K562 (cell line): Measurements from ENCODE around the gene PIK3CD. TPM values are rescaled to one million over a fixed set of nuclear protein-coding genes. Genes with fewer than 3 reads are reported as not detected.

Experiments used
- CCAR2 ChIP-seq: fragments of 200-400 bp; formaldehyde crosslinking; IDR thresholded peaks from 2 replicates; pipeline ENCODE4 v1.6.1; 2017; ENCODE audit warnings: mild to moderate bottlenecking, low read depth, low read length
- CHD1 ChIP-seq: fragments of 200-600 bp; sonication (generic); IDR thresholded peaks from one replicate; pipeline ENCODE4 v1.6.1; 2012; ENCODE audit warnings: mild to moderate bottlenecking, moderate library complexity, low read length, inconsistent platforms
- CTBP1 ChIP-seq: fragments of 450-650 bp; IDR thresholded peaks from 2 replicates; pipeline ENCODE4 v1.6.1; 2016; ENCODE audit warnings: borderline replicate concordance
- EWSR1 ChIP-seq: fragments of 450-650 bp; IDR thresholded peaks from 2 replicates; pipeline ENCODE4 v1.6.1; 2018; ENCODE audit warnings: borderline replicate concordance, mild to moderate bottlenecking, low read depth, moderate library complexity; ENCODE audit not compliant: partially characterized antibody
- GABPB1 ChIP-seq: sonication (generic); formaldehyde crosslinking; IDR thresholded peaks from 2 replicates; pipeline ENCODE4 v1.8.0; 2022; ENCODE audit warnings: mild to moderate bottlenecking, missing genetic modification reagents
- GABPB2 ChIP-seq: fragments of 250-450 bp; sonication (Bioruptor Pico); conservative IDR thresholded peaks from 2 replicates; pipeline ENCODE4 v1.5.1; 2021; ENCODE audit warnings: mild to moderate bottlenecking
- GTF2A2 ChIP-seq: IDR thresholded peaks from 2 replicates; pipeline ENCODE4 v1.6.1; 2016; ENCODE audit warnings: mild to moderate bottlenecking, missing genetic modification characterization, missing compliant biosample characterization
- IFI16 ChIP-seq: fragments of 250-450 bp; sonication (Bioruptor Pico); IDR thresholded peaks from 2 replicates; pipeline ENCODE4 v2.1.2; 2022; ENCODE audit warnings: mild to moderate bottlenecking, inconsistent platforms
- KHSRP ChIP-seq: fragments of 450-650 bp; IDR thresholded peaks from 2 replicates; pipeline ENCODE4 v1.6.1; 2017
- NCOA1 ChIP-seq: fragments of 450-650 bp; IDR thresholded peaks from 2 replicates; pipeline ENCODE4 v1.6.1; 2016; ENCODE audit warnings: low read depth
- NELFE ChIP-seq: IDR thresholded peaks from 2 replicates; pipeline ENCODE4 v1.6.1; 2011; ENCODE audit warnings: mild to moderate bottlenecking; ENCODE audit not compliant: insufficient read depth, insufficient read length
- POLR3G ChIP-seq: IDR thresholded peaks from 2 replicates; pipeline ENCODE4 v1.6.1; 2011; ENCODE audit not compliant: insufficient read length, insufficient replicate concordance; ENCODE audit errors: extremely low read depth
- SP1 ChIP-seq: sonication (generic); formaldehyde crosslinking; IDR thresholded peaks from 2 replicates; pipeline ENCODE4 v1.8.1; 2022; ENCODE audit warnings: mild to moderate bottlenecking, missing genetic modification reagents
- TCF7 ChIP-seq: sonication (generic); IDR thresholded peaks from 2 replicates; pipeline ENCODE4 v1.6.1; 2016; ENCODE audit warnings: antibody characterized with exemption, borderline replicate concordance
- TEAD1 ChIP-seq, 2 experiments: fragments of 450-650 bp in 1 of 2; sonication (generic) in 1 of 2; formaldehyde crosslinking; IDR thresholded peaks; 2 replicates each; pipeline versions ENCODE4 v1.4.0 to v1.8.0; 2020 to 2022; ENCODE audit warnings: mild to moderate bottlenecking in 2 of 2, missing genetic modification reagents in 1 of 2
- TOE1 ChIP-seq, 2 experiments: fragments of 450-650 bp in 1 of 2; sonication (generic) in 1 of 2; formaldehyde crosslinking in 1 of 2; IDR thresholded peaks; 2 replicates each; pipeline versions ENCODE4 v1.7.1 to v1.8.0; 2016 to 2022; ENCODE audit warnings: borderline replicate concordance in 2 of 2, mild to moderate bottlenecking in 2 of 2, antibody characterized with exemption in 1 of 2, inconsistent platforms in 1 of 2, low read depth in 1 of 2, missing genetic modification reagents in 1 of 2, moderate library complexity in 1 of 2
- ZSCAN32 ChIP-seq: fragments of 450-650 bp; formaldehyde crosslinking; IDR thresholded peaks from 2 replicates; pipeline ENCODE4 v1.4.0; 2020; ENCODE audit warnings: mild to moderate bottlenecking, moderate library complexity
- polyA plus RNA-seq, 8 experiments: library from polyadenylated mRNA; depleted of rRNA in 4 of 8; stranded (reverse) in 5 of 8; unstranded in 3 of 8; fragments of >200 nt; fragmentation: Nextera tagmentation in 2 of 8; fragmentation: Illumina TruSeq in 1 of 8; extraction: Ambion mirVana in 2 of 8; extraction: Trizol in 1 of 8; gene quantifications; 2 replicates each; pipeline versions ENCODE4 v1.2.1 to v1.2.3, GENCODE V29; 2011 to 2014; ENCODE audit warnings: inconsistent platforms in 1 of 8, missing spikeins in 1 of 8
- total RNA-seq, 7 experiments: library from RNA; depleted of rRNA in 6 of 7; stranded (reverse); fragments of >200 nt in 6 of 7; fragmentation: Illumina TruSeq in 2 of 7; extraction: Trizol in 2 of 7; gene quantifications; 2 replicates each; pipeline versions ENCODE4 v1.2.1 to v1.2.3, GENCODE V29; 2011 to 2021; ENCODE audit warnings: low replicate concordance in 1 of 7
- TF ChIP-seq, protein P1 (sequence below): fragments of 450-650 bp; IDR thresholded peaks from 2 replicates; pipeline ENCODE4 v1.6.1; 2017; ENCODE audit warnings: antibody characterized with exemption, mild to moderate bottlenecking
- TF ChIP-seq, protein P2 (sequence below): fragments of 250-450 bp; sonication (Bioruptor Pico); IDR thresholded peaks from 2 replicates; pipeline ENCODE4 v1.8.0; 2021; ENCODE audit warnings: moderate library complexity, mild to moderate bottlenecking, inconsistent platforms
- TF ChIP-seq, protein P3 (sequence below): sonication (generic); formaldehyde crosslinking; IDR thresholded peaks from 2 replicates; pipeline ENCODE4 v1.8.1; 2023; ENCODE audit warnings: mild to moderate bottlenecking, missing genetic modification reagents

Gene PIK3CD
- total and polyA plus RNA-seq, 9 of the 15 experiments (the other 6 are each of a cell fraction or from before 2014, with no cell fraction given) = 1.8 to 20.8 (median 7.2) TPM

DNA sequence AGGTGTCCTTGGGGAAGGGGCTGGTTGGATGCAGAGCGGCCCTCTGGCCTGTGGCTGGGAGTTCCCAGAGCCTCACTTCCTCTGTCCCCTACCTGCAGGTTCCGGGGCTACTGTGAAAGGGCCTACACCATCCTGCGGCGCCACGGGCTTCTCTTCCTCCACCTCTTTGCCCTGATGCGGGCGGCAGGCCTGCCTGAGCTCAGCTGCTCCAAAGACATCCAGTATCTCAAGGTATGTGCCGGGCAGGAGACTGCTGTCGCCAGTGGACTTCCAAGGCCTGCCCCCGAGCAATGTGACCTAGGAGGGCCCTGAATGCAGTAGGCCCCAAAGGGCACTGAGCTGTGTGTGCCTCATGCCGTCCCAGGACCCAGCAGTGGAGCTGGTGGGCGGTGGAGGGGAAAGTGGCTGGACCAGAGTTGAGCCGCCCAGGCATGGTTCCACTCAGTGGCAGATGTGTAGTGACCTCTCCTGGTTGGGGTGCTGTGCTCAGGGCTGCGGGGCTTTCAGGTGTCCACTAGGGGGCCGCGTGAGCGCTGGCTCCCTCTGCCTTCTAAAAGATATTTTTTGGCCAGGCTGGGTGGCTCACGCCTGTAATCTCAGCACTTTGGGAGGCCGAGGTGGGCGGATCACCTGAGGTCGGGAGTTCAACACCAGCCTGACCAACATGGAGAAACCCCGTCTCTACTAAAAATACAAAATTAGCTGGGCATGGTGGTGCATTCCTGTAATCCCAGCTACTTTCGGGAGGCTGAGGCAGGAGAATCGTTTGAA is 73.4 kb downstream of the PIK3CD start (continued):
- TF ChIP-seq, protein P1, sequence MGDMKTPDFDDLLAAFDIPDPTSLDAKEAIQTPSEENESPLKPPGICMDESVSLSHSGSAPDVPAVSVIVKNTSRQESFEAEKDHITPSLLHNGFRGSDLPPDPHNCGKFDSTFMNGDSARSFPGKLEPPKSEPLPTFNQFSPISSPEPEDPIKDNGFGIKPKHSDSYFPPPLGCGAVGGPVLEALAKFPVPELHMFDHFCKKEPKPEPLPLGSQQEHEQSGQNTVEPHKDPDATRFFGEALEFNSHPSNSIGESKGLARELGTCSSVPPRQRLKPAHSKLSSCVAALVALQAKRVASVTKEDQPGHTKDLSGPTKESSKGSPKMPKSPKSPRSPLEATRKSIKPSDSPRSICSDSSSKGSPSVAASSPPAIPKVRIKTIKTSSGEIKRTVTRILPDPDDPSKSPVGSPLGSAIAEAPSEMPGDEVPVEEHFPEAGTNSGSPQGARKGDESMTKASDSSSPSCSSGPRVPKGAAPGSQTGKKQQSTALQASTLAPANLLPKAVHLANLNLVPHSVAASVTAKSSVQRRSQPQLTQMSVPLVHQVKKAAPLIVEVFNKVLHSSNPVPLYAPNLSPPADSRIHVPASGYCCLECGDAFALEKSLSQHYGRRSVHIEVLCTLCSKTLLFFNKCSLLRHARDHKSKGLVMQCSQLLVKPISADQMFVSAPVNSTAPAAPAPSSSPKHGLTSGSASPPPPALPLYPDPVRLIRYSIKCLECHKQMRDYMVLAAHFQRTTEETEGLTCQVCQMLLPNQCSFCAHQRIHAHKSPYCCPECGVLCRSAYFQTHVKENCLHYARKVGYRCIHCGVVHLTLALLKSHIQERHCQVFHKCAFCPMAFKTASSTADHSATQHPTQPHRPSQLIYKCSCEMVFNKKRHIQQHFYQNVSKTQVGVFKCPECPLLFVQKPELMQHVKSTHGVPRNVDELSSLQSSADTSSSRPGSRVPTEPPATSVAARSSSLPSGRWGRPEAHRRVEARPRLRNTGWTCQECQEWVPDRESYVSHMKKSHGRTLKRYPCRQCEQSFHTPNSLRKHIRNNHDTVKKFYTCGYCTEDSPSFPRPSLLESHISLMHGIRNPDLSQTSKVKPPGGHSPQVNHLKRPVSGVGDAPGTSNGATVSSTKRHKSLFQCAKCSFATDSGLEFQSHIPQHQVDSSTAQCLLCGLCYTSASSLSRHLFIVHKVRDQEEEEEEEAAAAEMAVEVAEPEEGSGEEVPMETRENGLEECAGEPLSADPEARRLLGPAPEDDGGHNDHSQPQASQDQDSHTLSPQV = peak; percentile 51; the same call in 1 of the 2 replicates
- TF ChIP-seq IFI16 = no peak
- TF ChIP-seq KHSRP = no peak
- TF ChIP-seq NCOA1 = no peak
- TF ChIP-seq GABPB1 = no peak
- TF ChIP-seq, protein P2, sequence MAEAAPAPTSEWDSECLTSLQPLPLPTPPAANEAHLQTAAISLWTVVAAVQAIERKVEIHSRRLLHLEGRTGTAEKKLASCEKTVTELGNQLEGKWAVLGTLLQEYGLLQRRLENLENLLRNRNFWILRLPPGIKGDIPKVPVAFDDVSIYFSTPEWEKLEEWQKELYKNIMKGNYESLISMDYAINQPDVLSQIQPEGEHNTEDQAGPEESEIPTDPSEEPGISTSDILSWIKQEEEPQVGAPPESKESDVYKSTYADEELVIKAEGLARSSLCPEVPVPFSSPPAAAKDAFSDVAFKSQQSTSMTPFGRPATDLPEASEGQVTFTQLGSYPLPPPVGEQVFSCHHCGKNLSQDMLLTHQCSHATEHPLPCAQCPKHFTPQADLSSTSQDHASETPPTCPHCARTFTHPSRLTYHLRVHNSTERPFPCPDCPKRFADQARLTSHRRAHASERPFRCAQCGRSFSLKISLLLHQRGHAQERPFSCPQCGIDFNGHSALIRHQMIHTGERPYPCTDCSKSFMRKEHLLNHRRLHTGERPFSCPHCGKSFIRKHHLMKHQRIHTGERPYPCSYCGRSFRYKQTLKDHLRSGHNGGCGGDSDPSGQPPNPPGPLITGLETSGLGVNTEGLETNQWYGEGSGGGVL (CRISPR knock-in tag) = no peak
- peak; percentile 19; the same call in 1 of the 2 replicates for TF ChIP-seq SP1 (CRISPR knock-in tag)
- no peak for TF ChIP-seq GABPB2 (CRISPR knock-in tag)
- TF ChIP-seq TOE1 (IDR thresholded peaks at IDR 0.05; ENCODE audit: borderline replicate concordance) = 0 out of 2 replicates have a peak, but pooled peaks have one; percentile 32
- TF ChIP-seq TOE1 (CRISPR knock-in tag; IDR thresholded peaks at IDR 0.05; ENCODE audit: borderline replicate concordance, low read depth) = no peak
- 0 out of 2 replicates have a peak, but pooled peaks have one; percentile 55 for TF ChIP-seq TCF7
- no peak for TF ChIP-seq CCAR2
- TF ChIP-seq EWSR1 = no peak
- TF ChIP-seq CTBP1 = peak; percentile 55
- no peak for TF ChIP-seq NELFE
- TF ChIP-seq ZSCAN32 (CRISPR knock-in tag) = no peak
- TF ChIP-seq TEAD1 (CRISPR knock-in tag; IDR thresholded peaks at IDR 0.05) = no peak; a peak in 1 of 4 replicates
- TF ChIP-seq GTF2A2 = no peak
- TF ChIP-seq, protein P3, sequence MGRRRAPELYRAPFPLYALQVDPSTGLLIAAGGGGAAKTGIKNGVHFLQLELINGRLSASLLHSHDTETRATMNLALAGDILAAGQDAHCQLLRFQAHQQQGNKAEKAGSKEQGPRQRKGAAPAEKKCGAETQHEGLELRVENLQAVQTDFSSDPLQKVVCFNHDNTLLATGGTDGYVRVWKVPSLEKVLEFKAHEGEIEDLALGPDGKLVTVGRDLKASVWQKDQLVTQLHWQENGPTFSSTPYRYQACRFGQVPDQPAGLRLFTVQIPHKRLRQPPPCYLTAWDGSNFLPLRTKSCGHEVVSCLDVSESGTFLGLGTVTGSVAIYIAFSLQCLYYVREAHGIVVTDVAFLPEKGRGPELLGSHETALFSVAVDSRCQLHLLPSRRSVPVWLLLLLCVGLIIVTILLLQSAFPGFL (CRISPR knock-in tag) = no peak
- no peak for TF ChIP-seq CHD1
- TF ChIP-seq POLR3G = no peak
